ENCODE measurements around the gene EEFSEC.
A peak's percentile ranks its signal among the peaks of the same experiment; 100 is the strongest.

EEFSEC gene

DNA sequence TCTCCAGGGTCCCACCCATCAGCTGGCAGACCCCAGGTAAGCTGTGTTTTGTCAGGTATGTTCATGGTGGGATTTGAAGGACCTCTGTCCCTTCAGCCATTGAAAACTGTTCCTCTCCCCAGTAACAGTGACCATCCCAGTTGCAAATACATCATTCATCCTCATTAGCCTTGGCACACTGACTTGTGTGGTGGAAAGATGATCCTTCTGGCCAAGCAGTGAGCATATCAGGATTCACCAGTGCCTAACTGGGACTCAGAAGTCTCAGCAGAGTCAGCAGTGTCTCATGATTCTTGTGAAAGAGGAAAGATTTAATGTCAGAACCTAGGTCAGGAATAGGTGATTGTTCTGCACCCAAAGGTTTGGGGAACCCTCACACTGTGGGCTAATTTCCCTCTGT lies 223.2 kb downstream of the EEFSEC start:
- DNase-seq, result no peak

DNA sequence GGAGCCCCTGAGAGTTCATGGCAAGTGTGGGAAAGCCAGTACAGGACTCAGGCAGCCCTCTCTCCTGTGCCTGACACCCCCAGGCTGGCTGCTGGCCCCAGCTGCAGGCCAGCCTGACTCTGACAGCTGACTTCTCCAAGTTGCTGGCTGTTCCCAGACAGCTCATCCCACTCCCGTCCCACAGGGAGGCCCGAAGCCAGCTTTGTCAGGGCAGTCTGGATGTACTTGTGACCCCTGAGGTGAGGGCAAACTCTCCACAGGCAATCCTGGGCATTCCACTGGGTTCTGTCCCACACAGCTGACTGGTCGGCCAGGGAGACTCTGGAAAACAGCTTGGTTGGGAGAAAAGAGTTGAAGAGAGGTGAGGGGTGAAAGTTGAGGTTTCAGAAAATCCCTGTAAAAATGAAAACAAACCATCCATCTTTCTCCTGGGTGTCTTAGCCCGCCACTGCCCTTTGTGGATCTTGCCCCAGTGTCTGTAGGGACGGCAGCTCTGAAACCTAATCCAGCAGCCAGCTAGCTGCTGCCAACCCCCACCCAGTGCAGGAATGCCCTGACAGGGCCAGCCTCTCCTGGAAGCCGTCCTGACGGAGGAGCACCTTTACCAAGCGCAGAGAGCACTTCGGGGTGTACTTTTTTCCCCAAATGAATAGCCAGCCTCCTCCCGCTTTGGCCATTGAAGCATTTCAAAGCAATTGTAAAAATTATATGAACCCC lies 225.5 kb downstream of the EEFSEC start:
- no peak for DNase-seq

DNA sequence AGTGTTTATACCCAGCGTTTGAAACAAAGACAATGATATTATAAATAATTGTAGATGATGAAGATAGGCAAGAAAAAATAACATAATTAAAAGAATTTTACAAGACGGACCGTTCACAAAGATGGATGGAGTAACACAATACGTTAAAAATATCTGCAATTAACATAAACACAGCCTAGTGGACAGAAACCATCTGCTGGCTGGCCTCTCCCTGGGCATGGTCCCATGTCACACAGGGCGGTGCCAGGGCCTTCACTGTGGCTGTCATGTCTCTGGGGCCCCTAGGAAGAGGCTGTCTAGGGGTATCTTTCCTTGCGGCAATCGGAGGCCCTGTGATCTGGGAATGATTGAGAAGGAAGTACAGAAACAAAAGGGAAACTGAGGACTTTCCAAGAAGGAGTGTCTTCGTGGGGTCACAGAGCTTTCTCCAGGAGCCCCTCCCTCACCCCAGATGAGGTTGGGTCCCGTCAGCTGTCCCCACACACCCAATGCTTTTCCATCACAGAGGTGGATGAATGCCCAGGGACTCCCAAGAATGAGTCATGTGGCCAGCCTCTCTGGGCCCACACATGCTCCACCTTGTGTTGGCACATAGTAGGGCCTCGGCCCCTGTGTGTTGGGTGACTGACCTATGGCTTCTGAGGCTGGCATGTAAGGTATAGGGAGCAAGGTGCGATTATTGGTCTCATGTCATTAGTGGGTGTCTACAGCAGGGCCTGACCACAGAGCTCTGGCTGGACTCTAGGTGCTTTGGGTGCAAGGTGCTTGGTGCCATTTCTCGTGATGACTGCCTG lies 226.3 kb downstream of the EEFSEC start:
- no peak for DNase-seq

DNA sequence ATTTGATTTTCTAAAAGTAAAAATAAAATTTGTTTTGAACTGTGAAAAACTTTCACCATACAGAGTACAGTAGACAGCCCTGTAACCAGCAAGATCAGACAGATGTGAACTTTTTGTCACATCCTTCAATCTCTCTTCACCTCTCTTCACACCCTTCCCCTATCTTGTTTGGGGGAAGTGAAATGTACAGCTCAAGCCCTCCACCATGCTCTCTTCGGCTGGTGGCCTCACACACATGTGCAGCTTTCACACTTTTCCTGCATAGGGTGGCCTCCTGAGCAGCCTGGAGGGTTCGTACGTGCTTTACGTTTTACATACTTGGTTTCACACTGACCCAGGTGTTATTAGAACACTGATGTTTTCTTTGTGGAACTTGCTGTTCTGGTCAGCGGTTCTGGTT lies 227.0 kb downstream of the EEFSEC start:
- DNase-seq, result no peak

DNA sequence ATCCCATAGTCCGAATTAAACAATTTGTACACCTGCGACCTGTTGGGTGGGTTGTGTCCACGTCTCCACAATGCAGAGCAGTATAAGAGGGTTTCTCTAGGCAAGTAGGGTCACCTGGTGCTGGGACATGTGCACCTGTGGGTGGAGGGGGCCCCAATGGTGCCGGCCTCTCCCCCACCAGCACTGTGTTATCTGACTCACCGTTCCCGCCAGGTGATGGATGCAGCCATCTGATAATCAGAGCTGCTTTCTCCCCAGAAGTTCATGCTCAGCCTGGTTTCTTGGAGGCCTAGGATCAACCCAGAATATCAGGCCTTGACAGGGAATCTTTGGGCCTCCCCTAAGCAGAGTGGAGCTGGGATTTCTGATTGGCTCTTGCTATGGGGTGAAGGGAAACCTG lies 227.4 kb downstream of the EEFSEC start:
- DNase-seq, result no peak

DNA sequence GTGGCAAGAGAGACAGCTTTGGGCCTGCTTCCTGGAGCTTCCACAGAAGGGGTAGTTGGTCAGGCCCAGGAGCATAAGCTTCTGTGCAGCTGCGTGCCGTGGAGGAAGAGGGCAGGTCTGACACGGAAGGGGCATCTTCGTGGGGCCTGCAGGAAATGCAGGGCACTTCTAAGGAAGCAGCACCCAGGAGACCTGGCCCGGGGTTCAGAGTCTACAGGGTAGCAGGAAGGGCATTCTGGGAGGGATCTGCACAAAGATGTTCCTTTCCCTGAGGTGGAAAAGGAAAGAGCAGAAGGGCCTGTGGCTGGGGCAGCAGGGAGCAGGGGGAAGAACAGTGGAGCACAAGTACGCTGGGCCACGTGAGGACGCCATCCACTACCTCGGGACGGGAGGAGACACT lies 228.3 kb downstream of the EEFSEC start:
- DNase-seq, result no peak

DNA sequence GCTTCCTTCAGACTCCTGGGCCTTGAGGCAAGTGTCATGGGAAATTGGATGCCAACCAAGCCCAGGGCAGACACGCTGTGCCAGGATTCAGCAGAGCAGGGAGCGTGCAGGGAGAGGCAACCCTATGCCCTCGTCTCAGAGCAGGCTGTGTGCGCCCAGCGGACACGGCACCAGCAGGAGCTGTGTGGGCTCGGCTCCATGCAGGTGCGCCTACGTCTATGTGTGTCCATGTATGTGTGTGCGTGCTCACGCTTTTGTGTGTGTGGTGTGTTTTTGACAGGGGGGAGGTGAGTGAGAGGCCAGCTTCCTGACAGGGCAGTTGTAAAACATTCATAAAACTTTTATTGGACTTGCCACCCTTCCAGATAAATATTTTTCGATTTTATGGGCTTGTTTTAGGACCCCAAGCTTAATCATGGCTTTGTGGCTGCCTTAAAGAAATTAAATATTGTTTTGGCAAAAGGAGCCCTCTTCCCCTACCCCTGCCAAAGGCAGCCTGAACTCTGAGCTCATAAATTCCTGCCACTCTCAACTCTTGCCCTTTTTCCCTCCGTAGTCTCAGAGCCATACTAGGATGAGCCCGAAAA lies 229.0 kb downstream of the EEFSEC start:
- DNase-seq, result no peak

DNA sequence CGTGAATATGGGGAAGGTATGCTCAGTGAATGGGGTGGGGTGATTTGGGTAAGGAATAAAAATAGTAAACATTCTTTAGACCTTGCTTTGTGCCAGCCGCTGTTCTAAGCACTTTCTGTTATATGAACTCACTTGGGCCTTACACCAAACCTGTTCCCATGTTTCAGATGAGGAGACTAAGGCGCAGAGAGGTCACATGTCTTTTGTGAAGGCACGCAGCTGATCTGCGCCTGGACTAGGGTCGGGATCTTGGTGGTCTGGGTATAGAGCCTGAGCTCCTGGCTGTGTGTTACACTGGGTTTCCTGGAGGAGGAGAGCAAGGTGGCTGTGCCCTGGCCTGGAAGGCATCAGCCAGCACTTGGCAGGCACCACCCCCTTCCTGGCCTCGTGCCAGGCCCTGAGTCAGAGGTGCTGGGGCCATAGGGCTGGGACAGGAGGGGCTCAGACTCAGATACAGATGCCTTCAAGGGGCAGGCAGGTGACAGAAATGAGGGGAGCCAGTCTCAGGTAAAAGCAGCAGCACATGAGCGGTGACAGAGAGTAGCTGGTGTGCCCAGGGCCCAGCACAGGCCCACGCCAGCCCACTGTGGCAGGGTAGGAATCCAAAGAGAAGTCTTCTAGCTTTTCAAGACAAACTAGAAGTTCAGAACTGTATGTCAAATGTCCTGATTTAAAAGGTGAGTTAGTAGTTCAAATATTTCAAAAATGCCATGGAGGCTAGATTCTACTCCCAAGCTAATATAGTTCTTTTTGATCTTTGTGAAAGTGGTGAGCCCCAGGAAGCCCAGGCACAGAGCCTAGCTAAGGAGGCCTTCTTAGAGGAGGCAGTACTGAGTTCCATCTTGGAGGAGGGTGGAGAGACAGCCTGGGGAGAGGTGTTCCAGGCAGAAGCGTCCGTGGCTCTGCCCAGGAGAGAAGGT lies 230.3 kb downstream of the EEFSEC start:
- DNase-seq, result peak; percentile 83

DNA sequence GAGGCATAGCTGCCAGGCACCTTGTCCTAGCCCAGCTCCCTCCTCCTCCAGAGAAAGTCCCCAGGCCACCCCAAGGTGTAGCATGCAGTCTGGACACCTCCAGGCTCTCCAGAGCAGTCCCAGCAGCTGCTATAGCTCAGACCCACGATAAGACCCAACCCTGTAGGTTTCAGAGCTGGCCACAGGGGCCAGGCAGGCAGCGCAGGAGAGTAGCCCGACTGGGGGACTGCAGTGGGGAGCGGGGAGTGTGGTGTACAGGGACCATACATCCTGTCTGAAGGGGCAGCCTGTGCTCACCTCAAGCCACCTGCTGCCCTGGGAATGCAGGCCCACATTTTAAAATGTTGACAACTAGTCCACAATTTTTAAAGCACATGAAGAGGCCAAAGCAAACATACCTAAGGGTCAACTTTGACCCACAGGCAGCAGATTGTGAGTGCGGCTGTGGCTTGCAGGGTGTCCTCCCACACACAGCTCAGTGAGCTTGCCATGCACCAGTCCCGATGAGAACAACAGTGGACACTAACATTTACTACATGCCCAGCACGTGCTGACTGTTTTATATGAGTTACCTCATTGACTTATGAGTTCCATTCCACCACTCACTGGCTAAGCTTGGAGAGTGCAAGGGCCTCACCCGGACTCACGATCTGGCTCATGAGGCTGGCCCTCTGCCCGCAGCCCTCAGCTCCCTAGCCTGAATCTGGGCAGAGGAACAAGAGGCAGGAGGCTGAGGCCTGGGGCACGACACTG lies 232.0 kb downstream of the EEFSEC start:
- DNase-seq, result no peak

DNA sequence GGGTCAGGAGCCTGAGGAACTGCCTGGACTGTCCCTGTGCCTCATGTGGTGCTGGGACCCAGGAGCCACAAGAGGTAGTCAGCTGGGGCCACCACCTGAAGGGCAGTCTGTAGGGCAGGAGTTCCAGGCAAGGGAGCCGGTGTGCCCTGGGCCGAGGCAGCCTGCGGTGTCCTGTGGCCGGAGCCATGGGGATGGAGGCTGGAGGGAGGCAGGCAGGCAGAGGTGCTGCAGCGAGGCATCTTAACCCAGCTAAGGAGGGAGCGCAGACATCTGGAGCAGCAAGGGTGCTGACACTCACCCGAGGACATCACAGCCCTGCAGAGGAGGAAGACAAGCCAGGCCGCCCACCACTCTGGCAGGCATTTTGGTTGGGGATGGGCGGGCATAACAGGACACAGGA lies 235.7 kb downstream of the EEFSEC start:
- no peak for DNase-seq

DNA sequence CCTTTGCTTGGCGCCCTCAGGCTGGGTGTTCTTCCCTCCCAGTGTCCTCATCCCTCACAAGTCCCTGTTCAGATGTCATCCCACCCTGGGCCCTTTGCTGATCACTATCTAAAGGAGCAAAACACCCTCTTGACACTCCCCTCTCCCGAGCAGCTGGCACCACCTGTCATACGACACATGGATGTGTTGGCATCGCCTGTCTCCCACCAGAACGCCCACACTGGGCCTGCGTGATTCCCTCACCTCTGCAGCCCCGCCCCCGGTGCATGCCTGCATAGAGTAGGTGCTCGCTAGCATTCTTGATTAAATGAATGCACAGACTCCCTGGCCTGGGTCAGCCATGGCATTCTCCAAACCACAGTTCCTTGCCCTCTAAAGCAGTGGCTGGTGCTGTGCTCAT lies 237.6 kb downstream of the EEFSEC start:
- no peak for DNase-seq

DNA sequence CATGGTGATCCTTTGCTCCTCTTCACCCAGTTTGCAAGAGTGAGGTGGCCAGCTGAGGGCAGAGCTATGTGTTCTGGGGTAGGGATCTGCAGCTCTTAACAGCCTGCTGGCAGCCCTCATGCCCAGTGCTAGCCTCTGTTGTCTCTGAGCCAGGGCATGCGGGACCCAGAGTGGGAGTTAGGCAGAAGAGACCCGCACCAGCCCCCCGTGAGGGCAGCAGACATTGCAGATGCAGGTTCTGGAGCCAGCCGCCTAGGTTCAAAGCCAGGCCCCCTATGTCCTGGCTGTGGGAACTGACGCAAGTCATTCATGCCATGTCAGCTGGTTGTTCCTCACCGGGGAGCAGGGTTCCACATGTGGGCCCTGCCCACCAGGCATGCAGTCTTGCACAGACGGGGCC lies 238.7 kb downstream of the EEFSEC start:
- no peak for DNase-seq

DNA sequence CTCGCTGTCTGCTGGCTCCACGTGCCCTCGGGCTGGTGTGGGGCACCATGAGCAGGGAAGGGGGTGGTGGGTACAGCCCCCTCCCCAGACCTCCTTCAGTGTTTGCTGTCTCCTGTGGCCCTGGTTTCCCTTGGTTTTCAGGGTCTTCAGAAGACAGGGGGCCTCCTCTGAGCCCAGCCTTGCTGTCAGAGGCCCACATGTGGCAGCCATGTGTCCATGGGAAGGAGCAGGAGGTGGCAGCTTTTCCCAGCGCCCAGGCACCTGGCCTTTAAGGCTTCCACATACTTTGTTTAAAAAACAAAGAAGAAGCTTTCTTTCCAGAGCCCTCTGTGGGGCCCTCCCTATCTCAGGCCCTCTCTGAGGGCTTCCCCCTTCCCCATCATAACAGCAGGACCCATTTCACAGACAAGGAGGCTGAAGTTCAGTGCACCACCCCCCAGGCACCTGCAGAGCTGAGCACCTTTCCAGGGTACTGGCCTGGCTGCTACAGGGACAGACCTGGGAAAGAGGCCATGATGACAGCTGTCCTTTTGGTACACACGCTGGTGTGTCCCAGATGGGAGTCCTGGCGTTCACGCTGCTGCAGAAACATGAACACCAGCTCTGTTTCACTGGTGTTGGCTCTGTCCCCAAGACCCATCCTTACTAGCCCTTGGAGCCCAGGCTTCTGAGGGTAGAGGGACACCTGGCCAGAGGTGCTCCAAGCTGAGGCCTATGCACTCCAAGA lies 239.7 kb downstream of the EEFSEC start:
- DNase-seq, result no peak

DNA sequence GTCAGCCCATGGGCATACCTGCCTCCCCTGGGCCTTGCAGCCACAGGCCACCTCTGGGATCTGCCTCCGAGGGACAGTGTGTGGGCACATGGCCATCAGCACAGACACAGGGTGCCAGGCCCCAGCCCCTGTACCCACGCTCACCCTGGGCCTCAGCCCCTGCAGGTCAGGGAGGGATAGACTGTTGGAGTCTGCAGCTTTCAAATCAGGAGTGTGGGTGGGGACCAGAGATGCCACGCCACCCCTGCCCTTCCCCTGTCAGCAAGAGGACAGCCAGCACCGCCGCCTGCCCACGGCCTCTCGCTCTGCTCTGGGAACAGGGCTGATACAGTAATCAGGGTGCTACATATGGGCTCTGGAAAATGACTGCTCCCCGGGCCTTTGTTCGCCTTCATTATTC lies 240.8 kb downstream of the EEFSEC start:
- no peak for DNase-seq

DNA sequence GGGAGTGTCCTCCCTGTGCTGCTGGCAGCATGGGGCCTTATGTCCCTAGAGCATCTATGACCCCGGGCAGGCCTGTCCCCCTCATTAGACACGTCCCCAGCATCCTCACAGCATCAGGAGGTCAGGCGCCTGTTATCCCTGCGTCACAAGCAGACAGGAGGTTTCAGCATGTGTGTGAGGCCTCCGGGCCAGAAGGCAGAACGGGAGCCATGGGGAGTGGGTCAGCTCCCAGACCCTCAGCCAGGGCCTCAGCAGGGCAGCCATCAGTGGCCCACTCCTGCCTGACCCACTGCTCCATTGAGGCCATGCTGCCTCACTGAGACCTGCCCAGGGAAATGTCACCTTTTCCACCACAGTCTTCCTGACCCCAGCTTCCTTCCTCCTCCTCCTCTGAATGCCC lies 241.8 kb downstream of the EEFSEC start:
- no peak for DNase-seq

DNA sequence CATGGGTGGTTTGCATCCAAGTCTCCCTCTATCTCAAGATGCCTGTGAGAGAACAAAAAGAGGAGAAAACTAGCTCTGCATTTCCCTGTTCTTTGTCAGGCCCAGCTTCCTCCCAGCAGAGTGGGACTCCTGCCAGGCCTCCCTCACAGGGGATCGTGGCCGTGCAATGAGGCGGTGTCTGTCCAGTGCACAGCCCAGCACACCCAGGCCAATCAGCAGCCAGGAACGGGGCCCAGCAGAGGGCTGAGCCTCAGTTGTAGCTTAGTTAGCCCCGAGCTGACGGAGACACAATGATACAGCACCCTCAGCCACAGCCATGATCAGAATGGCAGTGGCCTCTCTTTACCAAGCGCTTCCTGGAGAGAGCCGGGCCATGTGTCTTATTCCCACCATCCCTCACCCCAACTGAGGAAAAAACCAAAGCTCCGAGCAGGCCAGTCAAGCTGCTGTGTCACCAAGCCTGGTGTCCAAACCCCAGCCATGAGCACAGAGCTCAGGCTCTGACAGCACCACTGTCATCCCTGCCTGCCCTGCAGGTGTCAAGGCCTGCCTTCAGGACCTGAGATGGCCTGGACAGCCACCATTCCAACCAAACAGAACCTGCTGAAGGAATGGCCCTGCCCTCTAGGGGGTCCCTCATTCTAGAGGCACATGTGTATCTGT lies 242.3 kb downstream of the EEFSEC start:
- no peak for DNase-seq

DNA sequence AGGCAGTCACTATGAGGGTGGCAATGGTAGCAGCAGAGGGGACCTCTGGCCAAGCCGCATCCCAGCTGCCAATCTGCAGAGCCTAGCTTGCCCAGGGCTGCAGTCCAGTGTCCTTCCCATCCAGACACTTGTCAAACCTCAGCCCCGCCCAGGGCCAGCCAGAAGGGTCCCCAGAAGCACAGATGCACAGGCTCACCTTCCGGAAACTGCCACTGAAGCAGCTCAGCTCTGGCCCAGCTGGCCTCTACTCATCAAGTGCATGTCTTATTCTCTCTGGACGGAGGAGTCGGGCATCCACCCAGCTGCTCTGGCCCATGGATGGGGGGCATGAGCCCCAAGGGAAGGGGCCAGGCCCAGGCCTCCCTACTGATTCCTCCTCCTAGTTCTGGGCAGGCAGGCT lies 244.2 kb downstream of the EEFSEC start:
- DNase-seq, result no peak

DNA sequence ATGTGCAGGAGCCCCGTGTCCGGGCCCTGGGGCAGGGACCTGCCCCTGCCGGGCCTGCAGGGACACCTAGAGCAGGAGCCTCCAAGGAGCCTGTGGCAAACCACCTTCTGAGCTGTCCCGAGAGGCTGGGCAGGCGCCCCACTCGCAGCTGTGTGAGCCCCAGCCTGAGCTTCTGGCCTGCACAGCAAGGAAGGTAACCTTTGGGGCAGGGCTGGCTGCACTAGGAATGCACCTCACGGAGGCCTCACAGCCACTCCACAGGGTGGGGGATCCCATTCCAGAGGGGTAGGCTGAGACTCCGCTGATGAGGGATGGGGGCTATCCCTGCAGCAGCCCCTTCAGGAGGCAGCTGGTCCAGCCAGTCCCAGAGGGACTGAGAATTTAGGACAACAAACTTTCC lies 245.3 kb downstream of the EEFSEC start:
- DNase-seq, result no peak

DNA sequence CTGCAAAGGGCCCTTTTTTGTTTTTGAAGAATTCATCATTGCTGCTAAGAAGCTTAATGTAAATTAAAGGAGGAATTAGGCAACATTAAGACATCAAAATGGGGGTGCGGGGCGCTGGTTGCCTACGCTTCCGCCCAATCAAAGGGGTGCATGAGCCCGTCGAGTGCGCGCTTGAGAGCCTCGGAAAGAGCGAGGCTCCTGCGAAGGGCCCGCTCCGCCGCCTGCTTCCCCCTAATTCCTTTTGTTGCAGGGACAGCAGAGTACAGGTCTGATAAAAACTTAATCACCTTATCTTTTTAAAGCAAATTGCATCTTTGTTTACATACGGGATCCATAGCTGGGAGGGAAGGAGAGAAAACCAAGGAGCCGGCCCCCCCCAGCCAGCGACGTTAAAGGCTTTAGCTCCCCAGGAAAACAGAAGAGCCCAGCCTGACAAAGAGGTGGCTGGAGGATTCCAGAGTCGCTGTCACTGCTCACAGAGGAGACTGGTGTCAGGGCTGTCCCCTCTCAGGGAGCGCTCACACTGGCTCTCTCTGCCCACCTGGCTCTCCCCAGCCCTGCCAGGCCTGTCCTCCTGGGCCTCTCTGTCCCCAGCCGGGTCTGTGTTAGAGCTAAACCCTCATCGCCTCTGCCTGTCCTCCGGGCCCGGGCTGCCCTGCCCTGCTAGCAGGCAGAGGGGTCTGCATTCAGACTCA lies 246.1 kb downstream of the EEFSEC start:
- DNase-seq, result no peak

DNA sequence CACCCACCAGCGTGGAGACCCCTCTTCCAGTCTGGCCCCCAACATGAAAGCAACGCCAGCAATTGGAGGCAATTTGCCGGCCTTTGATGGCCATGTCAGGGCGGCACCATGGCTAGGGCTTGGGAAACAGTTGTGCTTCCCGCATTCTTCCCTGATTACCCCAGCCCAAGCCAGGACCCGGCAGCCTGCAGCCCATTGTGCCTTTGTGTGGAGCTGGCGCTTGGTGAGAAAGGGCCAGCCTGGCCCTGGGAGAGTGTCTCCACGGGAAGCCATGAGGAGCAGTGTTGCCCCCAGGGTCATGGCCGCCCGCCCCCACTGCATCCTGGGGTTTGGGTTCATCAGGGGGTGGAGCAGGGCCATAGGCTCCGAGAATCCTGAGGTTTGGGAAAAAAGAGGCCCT lies 247.4 kb downstream of the EEFSEC start:
- DNase-seq, result no peak

DNA sequence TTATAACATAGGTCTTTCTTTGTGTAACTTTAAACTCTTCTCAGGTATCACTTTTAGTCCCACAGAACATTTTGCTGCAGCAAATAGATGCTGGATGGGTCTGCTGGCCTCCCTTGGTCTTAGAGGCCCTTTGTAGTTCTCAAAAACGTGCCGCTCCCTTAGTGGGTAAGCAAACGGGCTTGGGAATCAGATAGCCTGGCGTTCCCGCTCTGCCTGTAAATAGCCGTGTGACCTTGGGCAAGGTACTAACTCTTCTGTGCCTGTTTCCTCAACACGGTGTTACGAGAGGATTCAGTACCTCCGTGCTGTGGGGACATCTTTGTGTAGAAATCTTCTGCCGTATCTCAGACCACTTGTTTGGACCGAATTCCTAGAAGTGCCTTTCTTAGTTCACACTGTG lies 249.0 kb downstream of the EEFSEC start:
- no peak for DNase-seq

Measured in activated CD8-positive, alpha-beta memory T cell treated with anti-CD3 and anti-CD28 coated beads for 24 hours (primary cell).